Measurements from ENCODE around the gene PAFAH2. TPM values are rescaled to one million over a fixed set of nuclear protein-coding genes. Genes with fewer than 3 reads are reported as not detected.

Gene PAFAH2
- total and polyA plus RNA-seq, 2 of the 8 experiments (the other 6 are each of a cell fraction or from before 2014, with no cell fraction given) = 7.7 to 9.3 TPM

Small RNA genes within 50 kb of the gene (small RNA-seq; reads per million reads assigned to genes)
- gene RF00283 (ENCODE audit: insufficient read depth) (not detected), gene RF00492 (ENCODE audit: insufficient read depth) (not detected), gene RNU6-110P (ENCODE audit: insufficient read depth) (not detected)

Other genes starting within 250 kb of the PAFAH2 start
- 77.4 and 77.6 TPM in 2 replicates for gene SELENON, start 197.9 kb downstream of the PAFAH2 start, total RNA-seq (2021; fragmentation: NEBNext Ultra II Directional; extraction: Animal tissue kit (Norgen Biotek cat#: 25700))
- gene SELENON, start 197.9 kb downstream of the PAFAH2 start, polyA plus RNA-seq (2011; rRNA removed) = 43.0 and 67.3 TPM in 2 replicates
- gene MTFR1L, start 178.1 kb downstream of the PAFAH2 start, total RNA-seq (2021; fragmentation: NEBNext Ultra II Directional; extraction: Animal tissue kit (Norgen Biotek cat#: 25700)) = 20.8 and 23.1 TPM in 2 replicates
- 23.1 and 39.9 TPM in 2 replicates for gene MTFR1L, start 178.1 kb downstream of the PAFAH2 start, polyA plus RNA-seq (2011; rRNA removed)
- 22.9 and 23.2 TPM in 2 replicates for gene AUNIP, start 138.6 kb downstream of the PAFAH2 start, total RNA-seq (2021; fragmentation: NEBNext Ultra II Directional; extraction: Animal tissue kit (Norgen Biotek cat#: 25700))
- 15.4 and 18.6 TPM in 2 replicates for gene AUNIP, start 138.6 kb downstream of the PAFAH2 start, polyA plus RNA-seq (2011; rRNA removed)
- gene PAQR7, start 122.4 kb downstream of the PAFAH2 start, total RNA-seq (2021; fragmentation: NEBNext Ultra II Directional; extraction: Animal tissue kit (Norgen Biotek cat#: 25700)) = 7.3 and 7.7 TPM in 2 replicates
- 7.4 and 9.0 TPM in 2 replicates for gene PAQR7, start 122.4 kb downstream of the PAFAH2 start, polyA plus RNA-seq (2011; rRNA removed)
- 561 and 564 TPM in 2 replicates for gene STMN1, start 91.6 kb downstream of the PAFAH2 start, total RNA-seq (2021; fragmentation: NEBNext Ultra II Directional; extraction: Animal tissue kit (Norgen Biotek cat#: 25700))
- 78.4 and 116 TPM in 2 replicates for gene STMN1, start 91.6 kb downstream of the PAFAH2 start, polyA plus RNA-seq (2011; rRNA removed)
- gene EXTL1, start 23.7 kb upstream of the PAFAH2 start, total RNA-seq (2021; fragmentation: NEBNext Ultra II Directional; extraction: Animal tissue kit (Norgen Biotek cat#: 25700)) = 1.2 and 1.3 TPM in 2 replicates
- gene EXTL1, start 23.7 kb upstream of the PAFAH2 start, polyA plus RNA-seq (2011; rRNA removed) = 0.89 and 2.0 TPM in 2 replicates
- gene SLC30A2, start 48.1 kb upstream of the PAFAH2 start, total RNA-seq (2021; fragmentation: NEBNext Ultra II Directional; extraction: Animal tissue kit (Norgen Biotek cat#: 25700)) = 0.19 TPM in 1 of 2 replicates, not detected in the other
- gene SLC30A2, start 48.1 kb upstream of the PAFAH2 start, polyA plus RNA-seq (2011; rRNA removed) = 0.76 and 0.78 TPM in 2 replicates
- not detected in 2 replicates for gene TRIM63, start 69.6 kb upstream of the PAFAH2 start, total RNA-seq (2021; fragmentation: NEBNext Ultra II Directional; extraction: Animal tissue kit (Norgen Biotek cat#: 25700))
- not detected in 2 replicates for gene TRIM63, start 69.6 kb upstream of the PAFAH2 start, polyA plus RNA-seq (2011; rRNA removed)
- 4.5 and 5.2 TPM in 2 replicates for gene PDIK1L, start 113.8 kb upstream of the PAFAH2 start, total RNA-seq (2021; fragmentation: NEBNext Ultra II Directional; extraction: Animal tissue kit (Norgen Biotek cat#: 25700))
- gene PDIK1L, start 113.8 kb upstream of the PAFAH2 start, polyA plus RNA-seq (2011; rRNA removed) = 0.83 and 0.95 TPM in 2 replicates
- gene FAM110D, start 161.0 kb upstream of the PAFAH2 start, total RNA-seq (2021; fragmentation: NEBNext Ultra II Directional; extraction: Animal tissue kit (Norgen Biotek cat#: 25700)) = 0.46 and 0.48 TPM in 2 replicates
- 0.20 and 0.21 TPM in 2 replicates for gene FAM110D, start 161.0 kb upstream of the PAFAH2 start, polyA plus RNA-seq (2011; rRNA removed)
- gene C1orf232, start 170.9 kb upstream of the PAFAH2 start, total RNA-seq (2021; fragmentation: NEBNext Ultra II Directional; extraction: Animal tissue kit (Norgen Biotek cat#: 25700)) = not detected in 2 replicates
- not detected in 2 replicates for gene C1orf232, start 170.9 kb upstream of the PAFAH2 start, polyA plus RNA-seq (2011; rRNA removed)
- 38.2 and 40.2 TPM in 2 replicates for gene ZNF593, start 171.8 kb upstream of the PAFAH2 start, total RNA-seq (2021; fragmentation: NEBNext Ultra II Directional; extraction: Animal tissue kit (Norgen Biotek cat#: 25700))
- 68.0 and 112 TPM in 2 replicates for gene ZNF593, start 171.8 kb upstream of the PAFAH2 start, polyA plus RNA-seq (2011; rRNA removed)
- gene ZNF593OS, start 173.8 kb upstream of the PAFAH2 start, total RNA-seq (2021; fragmentation: NEBNext Ultra II Directional; extraction: Animal tissue kit (Norgen Biotek cat#: 25700)) = not detected in 2 replicates
- gene ZNF593OS, start 173.8 kb upstream of the PAFAH2 start, polyA plus RNA-seq (2011; rRNA removed) = not detected in 2 replicates
- 13.0 and 14.5 TPM in 2 replicates for gene CNKSR1, start 179.4 kb upstream of the PAFAH2 start, total RNA-seq (2021; fragmentation: NEBNext Ultra II Directional; extraction: Animal tissue kit (Norgen Biotek cat#: 25700))
- gene CNKSR1, start 179.4 kb upstream of the PAFAH2 start, polyA plus RNA-seq (2011; rRNA removed) = 13.9 and 20.9 TPM in 2 replicates
- gene CATSPER4, start 192.5 kb upstream of the PAFAH2 start, total RNA-seq (2021; fragmentation: NEBNext Ultra II Directional; extraction: Animal tissue kit (Norgen Biotek cat#: 25700)) = 0.65 and 0.90 TPM in 2 replicates
- 0.83 TPM in 2 replicates for gene CATSPER4, start 192.5 kb upstream of the PAFAH2 start, polyA plus RNA-seq (2011; rRNA removed)
- gene CEP85, start 236.1 kb upstream of the PAFAH2 start, total RNA-seq (2021; fragmentation: NEBNext Ultra II Directional; extraction: Animal tissue kit (Norgen Biotek cat#: 25700)) = 35.3 and 40.4 TPM in 2 replicates
- gene CEP85, start 236.1 kb upstream of the PAFAH2 start, polyA plus RNA-seq (2011; rRNA removed) = 37.4 and 43.7 TPM in 2 replicates

Data from H1 (cell line).